Stimulated activated naive CD4-positive, alpha-beta T cell (primary cell): Measurements from ENCODE around the gene KCNJ14.
"Not testable (repeated sequence)": the region's sequence is repeated elsewhere in the genome, so short reads cannot be mapped to it uniquely, and the experiment has no call there.

Source experiments
- DNase-seq, 6 experiments: peaks; one replicate each; lab custom pipeline; 2025; lab: John Stamatoyannopoulos, UW

KCNJ14 gene

GRCh38 chr19:48471836-48472235 is 16.5 kb downstream of the KCNJ14 start:
- DNase-seq = no peak

- no peak for DNase-seq
These were observed 18.0 kb downstream of the KCNJ14 start for GRCh38 chr19:48473161-48473966.

DNA sequence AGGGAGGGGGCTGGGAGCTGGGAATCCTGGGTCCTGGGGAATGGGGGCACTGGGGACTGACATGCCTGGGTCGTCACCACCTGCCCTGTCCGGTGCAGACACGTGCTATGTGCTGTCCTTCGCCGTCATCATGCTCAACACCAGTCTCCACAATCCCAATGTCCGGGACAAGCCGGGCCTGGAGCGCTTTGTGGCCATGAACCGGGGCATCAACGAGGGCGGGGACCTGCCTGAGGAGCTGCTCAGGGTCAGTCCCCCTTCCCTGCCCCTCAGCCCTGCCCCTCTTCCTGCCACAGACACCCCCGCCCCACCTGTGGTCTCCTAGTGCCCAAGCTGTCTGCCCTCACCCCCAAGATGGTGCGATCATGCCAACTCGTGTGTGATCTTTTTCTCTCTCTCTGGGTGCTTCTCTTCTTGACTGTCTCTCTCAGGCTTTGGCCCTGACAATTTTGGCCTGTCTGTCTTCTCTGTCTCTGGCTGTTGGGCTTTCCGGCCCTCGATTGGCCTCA is 18.8 kb downstream of the KCNJ14 start:
- DNase-seq = no peak

- DNase-seq = no peak
These were observed 20.1 kb downstream of the KCNJ14 start for GRCh38 chr19:48475369-48476068.

DNA sequence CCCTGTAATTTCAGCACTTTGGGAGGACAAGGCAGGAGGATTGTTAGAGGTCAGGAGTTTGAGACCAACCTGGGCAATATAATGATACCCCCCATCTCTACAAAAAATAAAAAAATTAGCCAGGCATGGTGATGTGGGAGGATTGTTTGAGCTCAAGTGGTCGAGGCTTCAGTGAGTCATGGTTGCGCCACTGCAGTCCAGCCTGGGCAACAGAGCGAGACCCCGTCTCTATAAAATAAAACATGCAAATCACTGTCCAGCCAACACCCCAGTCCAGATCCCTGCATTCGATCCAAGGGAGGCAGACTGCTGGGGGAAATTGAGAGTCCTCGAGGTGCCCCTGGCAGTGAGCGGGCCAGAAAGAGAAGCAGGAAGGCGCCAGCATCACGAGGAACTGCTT is 20.8 kb downstream of the KCNJ14 start:
- DNase-seq = no peak

GRCh38 chr19:48477067-48477685 is 21.8 kb downstream of the KCNJ14 start:
- no peak for DNase-seq

- DNase-seq = no peak
These were observed 22.4 kb downstream of the KCNJ14 start for GRCh38 chr19:48477698-48478338.

GRCh38 chr19:48478339-48479256 is 23.2 kb downstream of the KCNJ14 start:
- no peak for DNase-seq

- DNase-seq = peak in 1 of 6 experiments; percentile 21
These were observed 24.3 kb downstream of the KCNJ14 start for GRCh38 chr19:48479686-48480085.

DNA sequence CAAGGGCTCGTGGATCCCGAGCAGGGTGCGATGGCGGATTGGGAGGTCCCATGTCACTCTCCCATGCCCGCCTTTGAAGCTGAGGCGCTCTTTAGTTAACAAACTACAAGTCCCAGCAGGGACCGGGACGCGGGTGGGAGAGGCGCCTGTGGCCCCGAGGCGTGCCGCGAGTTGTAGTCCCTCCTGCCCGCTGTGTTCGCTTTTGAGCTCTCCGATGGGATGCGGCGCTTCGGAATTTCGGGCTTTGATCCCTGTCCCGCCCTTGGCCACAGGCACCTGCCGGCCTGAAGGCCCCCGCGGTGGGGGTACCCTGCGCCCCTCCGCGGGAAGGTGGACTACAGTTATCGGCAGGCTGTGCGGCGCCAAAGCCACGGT is 24.8 kb downstream of the KCNJ14 start:
- DNase-seq = peak in 4 of 6 experiments; percentile 11 to 45 (median 38)

DNA sequence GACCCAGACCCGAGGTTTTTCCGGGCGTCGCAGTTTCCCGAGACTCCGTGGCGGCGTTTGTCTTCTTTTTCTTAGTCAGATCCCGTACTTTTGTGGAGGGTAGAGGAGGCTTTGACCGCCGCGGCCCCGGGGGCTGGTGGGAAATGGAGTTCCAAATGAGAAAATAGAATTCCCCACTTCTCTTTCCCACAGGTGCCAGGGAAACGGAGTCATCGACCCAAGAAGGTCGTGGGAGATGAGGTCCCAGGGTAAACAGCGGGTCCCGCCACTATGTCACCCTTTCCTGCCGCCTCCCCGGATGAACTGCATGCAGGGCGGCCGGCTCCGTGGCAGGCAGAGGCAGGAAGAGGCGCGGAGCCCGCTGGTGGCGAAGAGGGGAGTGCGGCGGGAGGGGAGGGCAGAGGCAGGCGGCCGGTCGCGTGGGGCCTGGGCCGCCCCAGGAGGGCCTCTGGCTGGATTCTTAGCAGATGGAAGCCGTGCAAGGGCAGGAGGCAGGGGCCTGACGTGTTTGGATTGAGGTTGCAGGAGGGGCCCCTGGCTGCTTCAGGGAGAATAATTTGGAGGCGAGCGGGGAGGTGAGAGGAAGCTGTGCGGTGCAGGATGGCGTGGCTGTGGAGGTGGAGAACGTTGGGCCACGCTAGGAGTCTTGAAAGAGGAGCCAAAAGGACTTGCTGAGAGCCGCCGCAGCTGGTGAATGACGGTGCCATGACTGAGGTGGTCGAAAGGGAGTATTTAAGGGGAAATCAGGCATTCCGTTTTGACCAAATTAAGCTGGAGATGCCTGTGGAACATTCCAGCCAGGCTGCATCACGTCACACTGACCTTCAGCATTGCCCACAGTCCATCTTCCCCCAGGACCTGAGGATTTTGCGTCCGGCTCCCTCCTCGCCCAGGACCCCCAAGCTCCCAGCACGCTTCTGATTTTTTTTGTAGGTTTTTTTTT is 25.5 kb downstream of the KCNJ14 start:
- peak; percentile 40 to 78 (median 50) for DNase-seq

GRCh38 chr19:48481846-48482639 is 26.7 kb downstream of the KCNJ14 start:
- DNase-seq = no peak

- DNase-seq = no peak
These were observed 27.9 kb downstream of the KCNJ14 start for GRCh38 chr19:48483301-48483700.

DNA sequence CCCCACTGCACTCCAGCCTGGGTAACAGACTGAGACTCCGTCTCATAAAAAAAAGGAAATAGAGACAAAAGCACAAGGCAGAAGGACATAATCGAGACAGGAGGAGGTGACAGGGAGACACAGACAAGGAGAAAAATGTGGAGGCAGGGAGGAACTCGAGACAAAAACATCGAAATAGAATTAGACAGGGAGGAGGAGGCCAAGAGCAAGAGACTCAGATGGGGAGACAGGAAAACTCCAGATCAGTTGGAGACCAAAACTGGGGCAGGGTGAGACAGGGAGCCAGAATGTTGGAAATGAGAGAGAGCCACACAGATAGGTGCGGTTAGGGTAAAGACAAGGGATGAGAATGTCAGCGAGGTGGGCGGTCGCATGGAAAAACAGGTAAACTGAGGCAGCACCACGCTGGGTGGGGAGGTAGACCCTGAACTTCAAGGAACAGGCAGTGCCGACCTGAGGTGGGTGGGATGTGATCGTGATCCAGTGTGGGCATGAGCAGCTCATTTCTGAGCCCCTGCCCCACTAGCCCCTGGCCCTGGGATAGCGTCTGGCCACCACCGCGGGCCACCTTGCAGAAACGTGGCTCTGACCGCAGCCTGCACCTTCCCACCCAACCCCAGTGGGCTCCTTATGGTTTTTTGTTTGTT is 29.0 kb downstream of the KCNJ14 start:
- DNase-seq = no peak

DNA sequence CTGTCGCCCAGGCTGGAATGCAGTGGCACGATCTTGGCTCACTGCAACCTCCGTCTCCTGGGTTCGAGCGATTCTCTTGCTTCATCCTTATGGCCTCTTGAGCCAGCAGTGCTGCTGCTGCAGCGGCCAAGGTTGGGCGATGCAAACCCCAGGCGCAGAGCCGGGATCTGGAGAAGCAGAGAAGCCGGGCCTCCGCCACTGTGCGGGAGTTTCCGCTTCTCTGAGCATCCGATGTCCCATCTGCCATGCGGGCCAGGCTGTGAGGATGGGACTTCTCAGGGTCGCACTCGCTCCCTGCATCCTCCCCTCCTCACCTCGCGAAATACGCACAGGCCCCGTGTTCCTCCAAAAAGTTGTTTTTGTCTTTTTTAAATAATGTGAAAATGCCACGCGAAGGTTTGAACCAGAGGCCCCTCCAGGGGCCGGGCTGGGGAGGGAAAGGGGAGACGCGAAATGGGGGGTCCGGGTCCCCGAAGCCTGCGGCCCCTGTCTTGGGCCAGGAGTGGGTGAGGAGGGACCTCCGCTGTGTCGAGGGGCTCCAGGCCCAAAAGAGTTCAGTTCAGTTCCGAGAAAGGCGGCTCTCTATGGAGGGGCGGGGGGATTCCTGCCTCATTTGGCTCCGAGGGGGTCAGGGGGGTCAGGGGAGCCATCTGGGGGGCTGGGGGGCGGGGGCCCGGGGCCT is 29.7 kb downstream of the KCNJ14 start:
- no peak for DNase-seq

DNA sequence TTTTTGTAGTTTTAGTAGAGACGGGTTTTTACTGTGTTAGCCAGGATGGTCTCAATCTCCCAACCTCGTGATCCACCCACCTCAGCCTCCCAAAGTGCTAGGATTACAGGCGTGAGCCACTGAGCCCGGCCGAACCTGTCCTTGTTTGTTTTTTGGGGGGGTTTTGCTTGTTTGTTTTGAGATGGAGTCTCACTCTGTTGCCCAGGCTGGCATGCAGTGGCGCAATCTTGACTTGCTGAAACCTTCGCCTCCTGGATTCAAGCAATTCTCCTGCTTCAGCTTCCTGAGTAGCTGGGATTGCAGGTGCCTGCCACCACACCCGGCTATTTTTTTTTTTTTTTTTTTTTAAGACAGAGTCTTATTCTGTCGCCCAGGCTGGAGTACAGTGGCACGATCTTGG is 31.3 kb downstream of the KCNJ14 start:
- not testable (repeated sequence) for DNase-seq

DNA sequence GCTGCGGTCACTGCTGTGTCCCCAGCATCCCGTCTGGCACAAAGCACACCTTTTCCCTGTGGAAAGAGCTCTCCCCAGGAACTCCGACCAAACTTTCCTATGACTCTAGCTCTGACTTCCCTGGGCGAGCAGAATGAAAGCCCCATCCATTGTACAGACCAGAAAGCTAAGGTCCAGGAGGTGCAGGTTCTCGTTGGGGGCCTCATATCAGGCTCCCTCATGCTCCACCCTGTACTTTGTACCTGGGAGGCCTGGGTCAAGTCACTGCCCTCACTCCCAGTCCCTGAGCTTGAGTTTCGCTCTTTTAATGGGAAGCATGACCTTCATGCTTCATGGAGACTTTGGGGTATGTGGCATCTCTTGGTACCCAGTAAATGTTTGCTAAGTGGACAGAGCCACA is 32.2 kb downstream of the KCNJ14 start:
- DNase-seq = no peak

- no peak for DNase-seq
These were observed 32.6 kb downstream of the KCNJ14 start for GRCh38 chr19:48487948-48488347.
